ENCODE data around the gene KMO.

DNA sequence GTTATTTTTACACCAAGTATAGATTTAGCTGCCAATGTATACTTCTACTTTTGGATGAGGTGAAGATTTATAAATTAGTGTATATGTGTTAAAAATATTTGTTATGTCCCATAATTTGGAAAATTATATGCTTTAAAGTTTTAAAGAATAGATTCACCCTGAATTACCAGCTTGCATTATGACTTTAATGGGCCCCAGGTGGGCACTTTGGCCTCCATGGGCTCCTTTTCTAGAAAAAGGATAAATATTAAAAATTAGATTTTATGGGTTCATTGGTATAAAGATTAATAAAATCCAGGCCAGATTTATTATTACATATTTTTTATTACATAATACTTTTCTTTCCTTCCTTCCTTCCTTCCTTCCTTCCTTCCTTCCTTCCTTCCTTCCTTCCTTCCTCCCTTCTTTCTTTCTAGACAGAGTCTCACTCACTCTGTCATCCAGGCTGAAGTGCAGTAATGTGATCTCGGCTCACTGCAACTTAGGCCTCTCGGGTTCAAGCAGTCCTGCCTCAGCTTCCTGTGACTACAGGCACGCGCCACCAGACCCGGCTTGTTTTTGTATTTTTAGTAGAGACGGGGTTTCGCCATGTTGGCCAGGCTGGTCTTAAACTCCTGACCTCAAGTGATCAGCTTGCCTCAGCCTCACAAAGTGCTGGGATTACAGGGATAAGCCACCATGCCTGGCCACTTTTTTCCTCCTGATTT, 21.9 kb downstream of the KMO start:
- TF ChIP-seq, protein P1, sequence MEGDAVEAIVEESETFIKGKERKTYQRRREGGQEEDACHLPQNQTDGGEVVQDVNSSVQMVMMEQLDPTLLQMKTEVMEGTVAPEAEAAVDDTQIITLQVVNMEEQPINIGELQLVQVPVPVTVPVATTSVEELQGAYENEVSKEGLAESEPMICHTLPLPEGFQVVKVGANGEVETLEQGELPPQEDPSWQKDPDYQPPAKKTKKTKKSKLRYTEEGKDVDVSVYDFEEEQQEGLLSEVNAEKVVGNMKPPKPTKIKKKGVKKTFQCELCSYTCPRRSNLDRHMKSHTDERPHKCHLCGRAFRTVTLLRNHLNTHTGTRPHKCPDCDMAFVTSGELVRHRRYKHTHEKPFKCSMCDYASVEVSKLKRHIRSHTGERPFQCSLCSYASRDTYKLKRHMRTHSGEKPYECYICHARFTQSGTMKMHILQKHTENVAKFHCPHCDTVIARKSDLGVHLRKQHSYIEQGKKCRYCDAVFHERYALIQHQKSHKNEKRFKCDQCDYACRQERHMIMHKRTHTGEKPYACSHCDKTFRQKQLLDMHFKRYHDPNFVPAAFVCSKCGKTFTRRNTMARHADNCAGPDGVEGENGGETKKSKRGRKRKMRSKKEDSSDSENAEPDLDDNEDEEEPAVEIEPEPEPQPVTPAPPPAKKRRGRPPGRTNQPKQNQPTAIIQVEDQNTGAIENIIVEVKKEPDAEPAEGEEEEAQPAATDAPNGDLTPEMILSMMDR (IDR thresholded peaks at IDR 0.05; ENCODE audit: low read depth, low read length, missing input control): no peak
- no peak for TF ChIP-seq HNF4G (IDR thresholded peaks at IDR 0.05)
- no peak for TF ChIP-seq RXRA (IDR thresholded peaks at IDR 0.05)
- TF ChIP-seq MAX (IDR thresholded peaks at IDR 0.05): no peak
